Measurements from ENCODE around the gene HOXB2.

Gene HOXB2

GRCh38 chr17:48556576-48557401 is 11.9 kb upstream of the HOXB2 start (continued):
- TF ChIP-seq ZNF341 (tag by site-specific recombination; IDR thresholded peaks at IDR 0.05; ENCODE audit: low read depth) = no peak; the same call in 1 of the 2 replicates
- TF ChIP-seq ZBTB17 (tag by site-specific recombination; IDR thresholded peaks at IDR 0.05) = peak; percentile 41
- TF ChIP-seq, protein P1, sequence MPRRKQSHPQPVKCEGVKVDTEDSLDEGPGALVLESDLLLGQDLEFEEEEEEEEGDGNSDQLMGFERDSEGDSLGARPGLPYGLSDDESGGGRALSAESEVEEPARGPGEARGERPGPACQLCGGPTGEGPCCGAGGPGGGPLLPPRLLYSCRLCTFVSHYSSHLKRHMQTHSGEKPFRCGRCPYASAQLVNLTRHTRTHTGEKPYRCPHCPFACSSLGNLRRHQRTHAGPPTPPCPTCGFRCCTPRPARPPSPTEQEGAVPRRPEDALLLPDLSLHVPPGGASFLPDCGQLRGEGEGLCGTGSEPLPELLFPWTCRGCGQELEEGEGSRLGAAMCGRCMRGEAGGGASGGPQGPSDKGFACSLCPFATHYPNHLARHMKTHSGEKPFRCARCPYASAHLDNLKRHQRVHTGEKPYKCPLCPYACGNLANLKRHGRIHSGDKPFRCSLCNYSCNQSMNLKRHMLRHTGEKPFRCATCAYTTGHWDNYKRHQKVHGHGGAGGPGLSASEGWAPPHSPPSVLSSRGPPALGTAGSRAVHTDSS (tag by site-specific recombination; IDR thresholded peaks at IDR 0.05) = peak; percentile 47; the same call in 1 of the 2 replicates
- no peak for TF ChIP-seq ZNF776 (tag by site-specific recombination; IDR thresholded peaks at IDR 0.05; ENCODE audit: borderline replicate concordance)
- TF ChIP-seq ZNF645 (tag by site-specific recombination; IDR thresholded peaks at IDR 0.05) = no peak
- TF ChIP-seq ZNF600 (tag by site-specific recombination; IDR thresholded peaks at IDR 0.05) = 0 out of 2 replicates have a peak, but pooled peaks have one; percentile 33
- peak; percentile 83 for TF ChIP-seq ZBTB20 (tag by site-specific recombination; IDR thresholded peaks at IDR 0.05)
- no peak for TF ChIP-seq GLIS1 (tag by site-specific recombination; IDR thresholded peaks at IDR 0.05)
- peak; percentile 80; the same call in 1 of the 2 replicates for TF ChIP-seq EGR2 (tag by site-specific recombination; IDR thresholded peaks at IDR 0.05; ENCODE audit: low read depth)
- no peak for TF ChIP-seq ZNF239 (tag by site-specific recombination; IDR thresholded peaks at IDR 0.05)
- 0 out of 2 replicates have a peak, but pooled peaks have one; percentile 16 for TF ChIP-seq WT1 (tag by site-specific recombination; IDR thresholded peaks at IDR 0.05)
- TF ChIP-seq ZNF792 (tag by site-specific recombination; IDR thresholded peaks at IDR 0.05) = no peak
- TF ChIP-seq, protein P2, sequence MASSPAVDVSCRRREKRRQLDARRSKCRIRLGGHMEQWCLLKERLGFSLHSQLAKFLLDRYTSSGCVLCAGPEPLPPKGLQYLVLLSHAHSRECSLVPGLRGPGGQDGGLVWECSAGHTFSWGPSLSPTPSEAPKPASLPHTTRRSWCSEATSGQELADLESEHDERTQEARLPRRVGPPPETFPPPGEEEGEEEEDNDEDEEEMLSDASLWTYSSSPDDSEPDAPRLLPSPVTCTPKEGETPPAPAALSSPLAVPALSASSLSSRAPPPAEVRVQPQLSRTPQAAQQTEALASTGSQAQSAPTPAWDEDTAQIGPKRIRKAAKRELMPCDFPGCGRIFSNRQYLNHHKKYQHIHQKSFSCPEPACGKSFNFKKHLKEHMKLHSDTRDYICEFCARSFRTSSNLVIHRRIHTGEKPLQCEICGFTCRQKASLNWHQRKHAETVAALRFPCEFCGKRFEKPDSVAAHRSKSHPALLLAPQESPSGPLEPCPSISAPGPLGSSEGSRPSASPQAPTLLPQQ (tag by site-specific recombination; IDR thresholded peaks at IDR 0.05) = no peak
- TF ChIP-seq GLI4 (tag by site-specific recombination; IDR thresholded peaks at IDR 0.05) = no peak

DNA sequence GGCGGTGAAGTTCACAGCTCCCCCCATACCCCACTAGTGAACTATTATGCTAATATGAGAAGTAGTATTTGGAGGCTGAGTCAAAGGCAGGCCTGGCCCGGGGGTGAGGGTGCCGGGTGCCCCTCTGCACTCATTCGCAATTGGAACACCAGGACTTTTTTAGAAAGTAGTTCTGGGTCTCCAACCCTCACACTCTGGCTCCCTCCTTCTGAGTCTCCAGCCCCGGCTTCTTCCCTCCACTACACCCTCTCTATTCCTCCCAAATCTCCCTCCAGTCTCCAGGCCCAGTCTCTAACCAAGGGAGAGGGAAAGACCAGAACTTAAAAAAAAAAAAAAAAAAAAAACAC is 11.3 kb upstream of the HOXB2 start:
- POLR2A ChIA-PET = interaction anchor here (0.7 to 3.0 kb wide), 13 partner anchors 9 to 306 kb away, joined by 3 to 26 read pairs (median 4); partner anchors contain the start of gene HOXB5
- Histone ChIP-seq H3K27ac (ENCODE audit: extremely low read depth, low read depth, low read length) (peak overlapping the region; percentile 97), H3K36me3 (ENCODE audit: control insufficient read depth in 2 of 2, insufficient read depth in 1 of 2, low read length in 2 of 2) (peaks cover 11 to 52% of the 10 kb centered on the region in 2 experiments), H3K4me1 (ENCODE audit: control insufficient read depth, insufficient read depth, low read length) (peaks cover 62% of the 10 kb centered on the region), H3K9me3 (ENCODE audit: control insufficient read depth, insufficient read depth, low read depth, low read length) (no peaks in the 10 kb centered on the region), H3K4me3 (ENCODE audit: low read depth, low read length) (peak overlapping the region; percentile 44)
- TF ChIP-seq, protein P3, sequence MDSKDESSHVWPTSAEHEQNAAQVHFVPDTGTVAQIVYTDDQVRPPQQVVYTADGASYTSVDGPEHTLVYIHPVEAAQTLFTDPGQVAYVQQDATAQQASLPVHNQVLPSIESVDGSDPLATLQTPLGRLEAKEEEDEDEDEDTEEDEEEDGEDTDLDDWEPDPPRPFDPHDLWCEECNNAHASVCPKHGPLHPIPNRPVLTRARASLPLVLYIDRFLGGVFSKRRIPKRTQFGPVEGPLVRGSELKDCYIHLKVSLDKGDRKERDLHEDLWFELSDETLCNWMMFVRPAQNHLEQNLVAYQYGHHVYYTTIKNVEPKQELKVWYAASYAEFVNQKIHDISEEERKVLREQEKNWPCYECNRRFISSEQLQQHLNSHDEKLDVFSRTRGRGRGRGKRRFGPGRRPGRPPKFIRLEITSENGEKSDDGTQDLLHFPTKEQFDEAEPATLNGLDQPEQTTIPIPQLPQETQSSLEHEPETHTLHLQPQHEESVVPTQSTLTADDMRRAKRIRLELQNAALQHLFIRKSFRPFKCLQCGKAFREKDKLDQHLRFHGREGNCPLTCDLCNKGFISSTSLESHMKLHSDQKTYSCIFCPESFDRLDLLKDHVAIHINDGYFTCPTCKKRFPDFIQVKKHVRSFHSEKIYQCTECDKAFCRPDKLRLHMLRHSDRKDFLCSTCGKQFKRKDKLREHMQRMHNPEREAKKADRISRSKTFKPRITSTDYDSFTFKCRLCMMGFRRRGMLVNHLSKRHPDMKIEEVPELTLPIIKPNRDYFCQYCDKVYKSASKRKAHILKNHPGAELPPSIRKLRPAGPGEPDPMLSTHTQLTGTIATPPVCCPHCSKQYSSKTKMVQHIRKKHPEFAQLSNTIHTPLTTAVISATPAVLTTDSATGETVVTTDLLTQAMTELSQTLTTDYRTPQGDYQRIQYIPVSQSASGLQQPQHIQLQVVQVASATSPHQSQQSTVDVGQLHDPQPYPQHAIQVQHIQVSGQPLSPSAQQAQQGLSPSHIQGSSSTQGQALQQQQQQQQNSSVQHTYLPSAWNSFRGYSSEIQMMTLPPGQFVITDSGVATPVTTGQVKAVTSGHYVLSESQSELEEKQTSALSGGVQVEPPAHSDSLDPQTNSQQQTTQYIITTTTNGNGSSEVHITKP (tag by site-specific recombination; IDR thresholded peaks at IDR 0.05) = peak; percentile 92
- TF ChIP-seq ZNF645 (tag by site-specific recombination; IDR thresholded peaks at IDR 0.05) = no peak
- CTCF ChIA-PET = interaction anchor here (0.7 to 1.7 kb wide), 9 partner anchors 10 to 403 kb away, joined by 3 to 5 read pairs (median 4); no protein-coding TSS in a partner anchor
